GM19455 (cell line): ENCODE data around the gene CHST11.
"Not testable (repeated sequence)": the region's sequence is repeated elsewhere in the genome, so short reads cannot be mapped to it uniquely, and the experiment has no call there.

Experiments
- ATAC-seq: cut with Tn5 transposase; IDR thresholded peaks from one replicate; pipeline ENCODE4 v1.9.1; 2021; ENCODE audit not compliant: unreplicated experiment

Gene CHST11

DNA sequence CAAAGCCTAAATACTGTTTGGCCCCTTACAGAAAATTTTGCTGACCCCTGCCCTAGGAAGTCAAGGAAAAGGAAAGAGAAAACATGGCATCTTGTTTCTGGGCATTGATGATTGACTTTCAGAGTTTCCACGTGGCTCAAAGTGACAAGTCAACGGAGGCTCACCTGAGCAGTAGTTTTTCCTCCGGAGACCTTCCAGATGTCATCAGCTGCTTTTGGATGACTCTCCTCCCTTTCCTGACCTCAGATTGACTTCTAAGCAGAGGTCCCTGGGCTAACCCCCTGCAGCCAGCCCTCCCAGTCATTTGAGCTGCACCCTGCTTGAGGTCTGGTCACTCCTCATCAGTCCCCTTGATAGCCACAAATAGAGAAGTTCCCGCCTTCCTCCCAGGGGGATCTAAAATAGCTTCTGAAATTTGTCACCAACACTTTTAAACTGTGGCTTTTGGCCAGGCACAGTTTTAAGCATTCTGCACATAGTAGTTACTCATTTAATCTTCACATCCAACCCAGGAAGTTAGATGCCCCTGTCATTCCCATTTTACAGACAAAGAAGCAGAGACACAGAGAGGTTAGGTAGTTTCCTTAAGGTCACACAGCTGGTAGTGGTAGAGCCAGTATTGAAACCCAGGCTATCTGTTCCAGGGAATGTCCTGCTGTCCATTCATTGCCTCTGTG is 143.4 kb downstream of the CHST11 start:
- ATAC-seq, result no peak

DNA sequence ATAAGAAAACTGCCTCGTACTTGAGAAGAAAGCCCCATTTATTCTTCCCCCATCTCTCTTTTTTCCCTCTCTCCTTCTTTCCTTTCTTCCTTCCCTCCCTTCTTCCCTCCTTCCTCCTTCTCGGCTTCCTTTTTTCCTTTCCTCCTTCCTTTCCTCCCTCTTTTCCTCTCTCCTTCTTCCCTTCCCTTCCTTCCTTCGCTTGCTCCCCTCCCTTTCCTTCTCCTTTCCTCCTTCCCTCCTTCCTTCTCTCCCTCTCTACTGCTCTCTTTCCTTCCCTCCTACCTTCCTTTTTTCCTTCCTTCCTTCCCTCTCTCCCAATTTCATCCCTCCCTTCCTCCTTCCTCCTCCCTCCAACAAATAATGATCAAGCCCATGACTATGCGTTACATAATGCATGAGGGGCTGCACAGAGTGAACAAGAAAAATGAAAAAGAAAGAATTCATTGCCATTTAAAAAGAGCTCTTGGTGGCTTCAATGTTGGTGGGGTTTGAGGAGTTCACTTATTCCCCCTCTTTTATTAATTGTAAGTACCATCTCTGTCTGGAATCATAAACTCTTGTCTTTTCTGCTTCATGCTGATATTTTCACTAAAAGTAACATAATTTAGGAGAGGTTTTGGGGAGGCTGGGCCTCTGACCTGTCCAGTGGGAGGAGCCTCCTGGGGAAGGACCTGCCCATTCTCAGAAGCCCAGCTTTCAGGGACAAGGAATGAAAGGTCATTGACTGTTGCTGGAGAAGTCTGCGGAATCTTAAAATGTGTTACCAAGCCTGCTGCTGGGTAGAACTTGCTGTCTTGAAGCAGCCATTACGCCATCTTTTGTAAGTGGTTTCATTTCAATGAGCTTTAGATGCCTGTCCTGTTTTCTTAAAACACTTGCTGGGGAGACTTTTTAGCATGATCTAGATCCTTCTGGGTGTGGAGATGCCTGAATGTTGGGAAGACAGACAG is 144.3 kb downstream of the CHST11 start:
- no peak for ATAC-seq

GRCh38 chr12:104602406-104602805 is 145.7 kb downstream of the CHST11 start:
- no peak for ATAC-seq

GRCh38 chr12:104602896-104603295 is 146.1 kb downstream of the CHST11 start:
- ATAC-seq, result no peak

GRCh38 chr12:104603545-104603973 is 146.8 kb downstream of the CHST11 start:
- no peak for ATAC-seq

GRCh38 chr12:104604070-104604994 is 147.6 kb downstream of the CHST11 start:
- ATAC-seq, result peak; percentile 78

DNA sequence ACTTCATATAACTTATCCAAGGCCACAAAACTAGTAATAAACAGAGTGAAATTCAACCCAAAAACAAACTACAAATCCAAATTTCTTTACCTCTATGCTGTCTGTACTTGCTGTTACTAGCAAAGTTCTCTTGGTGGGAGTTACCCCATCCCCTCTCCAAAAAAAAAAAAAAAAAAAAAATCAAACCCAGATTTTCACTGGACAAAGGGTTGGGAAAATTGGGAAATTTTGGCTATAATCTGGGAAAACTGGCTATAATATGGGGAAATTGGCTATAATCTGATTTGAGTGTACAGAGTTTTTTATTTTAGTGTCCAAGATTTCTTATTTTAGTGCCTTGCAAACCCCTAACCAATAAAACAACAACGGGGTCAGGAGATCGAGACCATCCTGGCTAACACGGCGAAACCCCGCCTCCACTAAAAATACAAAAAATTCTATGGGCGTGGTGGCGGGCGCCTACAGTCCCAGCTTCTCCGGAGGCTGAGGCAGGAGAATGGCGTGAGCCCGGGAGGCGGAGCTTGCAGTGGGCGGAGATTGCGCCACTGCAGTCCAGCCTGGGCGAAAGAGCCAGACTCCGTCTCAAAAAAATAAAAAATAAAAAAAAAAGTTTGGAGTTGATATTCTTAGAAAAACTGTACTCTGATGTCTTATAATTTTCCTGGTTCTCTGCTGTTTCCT is 148.4 kb downstream of the CHST11 start:
- no peak for ATAC-seq

DNA sequence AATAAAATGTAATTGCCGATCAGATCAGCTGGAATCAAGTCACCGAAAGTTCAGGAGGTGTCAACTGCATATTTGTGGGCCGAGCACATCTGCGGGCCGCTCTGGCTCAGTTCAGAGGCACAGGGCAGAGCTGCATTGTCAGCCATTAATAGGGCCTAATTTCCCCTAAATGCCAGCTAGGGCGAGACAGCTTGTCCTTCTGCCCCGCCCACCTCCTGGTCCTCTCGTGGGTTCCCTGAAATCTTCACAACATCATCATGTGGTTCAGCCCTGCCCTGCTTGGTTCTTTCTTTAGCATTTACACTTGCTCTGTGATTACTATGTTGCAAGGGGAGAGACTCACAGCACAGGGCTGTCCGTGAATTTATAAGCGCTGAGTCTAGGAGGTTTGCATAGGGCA is 148.9 kb downstream of the CHST11 start:
- no peak for ATAC-seq

GRCh38 chr12:104608998-104609397 is 152.2 kb downstream of the CHST11 start:
- no peak for ATAC-seq

GRCh38 chr12:104609445-104609844 is 152.7 kb downstream of the CHST11 start:
- ATAC-seq, result no peak

DNA sequence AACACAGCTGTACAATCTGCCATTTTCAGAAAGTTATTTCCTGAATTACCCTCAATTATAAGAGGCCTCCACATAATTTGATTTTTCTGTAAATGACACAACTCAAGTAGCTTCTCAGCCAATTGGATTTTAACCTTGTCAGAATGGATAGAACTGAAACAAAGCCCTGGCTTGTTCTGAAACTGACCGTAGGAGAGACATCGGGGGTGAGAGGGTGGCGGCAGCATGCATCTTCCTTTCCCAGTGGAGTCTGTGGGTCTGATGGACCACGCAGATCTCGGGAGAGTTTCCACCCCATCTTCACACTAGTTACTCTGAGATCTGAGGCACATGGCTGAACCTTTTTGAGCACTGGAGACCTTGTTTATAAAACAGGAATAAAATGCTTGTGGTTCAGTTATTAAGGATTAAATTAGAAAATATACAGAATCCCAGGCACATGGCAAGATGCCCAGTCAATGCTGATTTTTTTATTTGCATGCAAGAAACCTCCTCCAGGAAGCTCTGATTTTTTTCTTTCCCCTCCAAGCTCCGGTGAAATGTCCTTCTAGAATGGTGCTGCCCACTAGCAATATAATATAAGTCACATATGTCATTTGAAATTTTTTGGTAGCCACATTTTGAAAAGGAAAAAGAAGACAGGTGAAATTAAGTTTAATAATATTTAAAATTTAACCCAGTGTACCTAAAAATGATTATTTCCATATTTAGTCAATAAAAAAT is 153.9 kb downstream of the CHST11 start:
- no peak for ATAC-seq

DNA sequence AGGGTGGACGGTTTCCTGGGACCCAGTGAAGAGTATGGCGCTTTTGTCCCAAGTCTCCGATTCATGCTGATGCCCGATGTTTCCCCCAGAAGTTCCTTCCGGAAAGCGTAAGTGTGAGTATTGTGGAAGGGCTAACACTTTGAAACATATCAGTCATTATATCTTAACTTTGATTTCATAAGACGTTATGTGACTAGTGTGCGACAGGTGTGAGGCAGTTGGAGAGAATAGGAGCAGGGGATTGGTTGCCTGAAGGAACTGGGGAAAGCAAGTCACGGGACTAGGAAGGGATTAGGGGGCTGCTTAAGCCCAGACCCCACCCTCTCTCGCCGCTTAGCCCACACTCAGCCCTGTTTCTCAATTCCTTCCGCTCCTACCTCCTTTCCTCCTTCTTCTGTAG is 154.9 kb downstream of the CHST11 start:
- no peak for ATAC-seq

DNA sequence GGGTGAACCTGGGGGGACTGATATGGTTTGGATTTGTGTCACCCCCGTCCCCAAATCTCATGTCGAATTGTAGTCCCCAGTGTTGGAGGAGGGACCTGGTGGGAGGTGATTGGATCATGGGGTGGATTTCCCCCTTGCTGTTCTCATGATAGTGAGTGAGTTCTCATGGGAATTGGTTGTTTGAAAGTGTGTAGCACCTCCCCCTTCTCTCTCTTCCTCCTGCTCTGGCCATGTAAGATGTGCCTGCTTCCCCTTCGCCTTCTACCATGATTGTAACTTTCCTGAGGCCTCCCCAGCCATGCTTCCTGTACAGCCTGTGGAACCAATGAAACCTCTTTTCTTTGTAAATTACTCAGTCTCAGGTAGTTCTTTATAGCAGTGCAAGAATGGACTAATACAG is 156.6 kb downstream of the CHST11 start:
- not testable (repeated sequence) for ATAC-seq

DNA sequence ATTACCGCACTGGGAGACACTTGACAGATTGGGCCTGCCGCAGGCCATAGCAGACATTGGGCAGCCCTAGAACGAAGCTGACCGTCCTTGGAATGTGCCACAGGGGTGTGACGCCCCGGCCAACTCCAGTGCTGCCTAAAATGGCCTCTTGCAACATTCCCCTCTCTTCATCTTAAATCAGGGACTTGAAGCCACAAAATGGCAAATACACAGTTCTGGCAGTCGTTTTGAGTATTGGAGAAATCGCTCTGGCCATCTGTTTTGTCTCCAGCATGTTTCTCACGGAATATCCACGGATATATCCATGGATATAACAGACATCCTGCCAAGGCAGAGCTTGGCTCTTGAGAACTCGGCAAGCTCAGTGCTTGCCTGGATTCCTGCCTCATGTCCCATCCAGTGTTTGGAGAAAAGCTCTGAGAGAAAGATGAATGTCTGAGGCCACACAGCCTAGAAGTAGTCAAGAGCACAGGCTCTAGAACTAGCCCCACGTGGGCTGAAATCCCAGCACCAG is 158.4 kb downstream of the CHST11 start:
- no peak for ATAC-seq

GRCh38 chr12:104618691-104619090 is 161.9 kb downstream of the CHST11 start:
- ATAC-seq, result no peak

DNA sequence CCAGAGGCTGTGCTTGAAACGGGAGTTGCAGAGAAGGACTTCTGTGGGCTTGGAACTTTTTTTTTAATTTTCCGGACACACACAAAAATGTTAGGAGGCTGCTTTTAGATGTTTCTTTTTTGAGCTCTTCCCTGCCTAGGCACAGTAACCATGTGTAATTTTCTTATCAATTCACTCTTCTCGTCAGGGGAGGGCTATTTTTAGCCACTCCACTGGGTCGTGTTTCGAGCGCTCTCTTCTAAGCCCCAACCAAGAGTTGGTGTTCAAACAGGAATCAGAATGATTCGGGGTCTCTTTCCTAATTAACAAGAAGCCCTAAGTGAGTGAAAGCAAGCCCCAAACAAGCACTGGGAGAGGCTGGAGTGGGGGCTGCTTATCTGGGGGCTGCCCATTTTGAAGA is 162.6 kb downstream of the CHST11 start:
- ATAC-seq, result no peak

- no peak for ATAC-seq
These were observed 164.2 kb downstream of the CHST11 start for GRCh38 chr12:104620837-104621531.

GRCh38 chr12:104622928-104623327 is 166.2 kb downstream of the CHST11 start:
- ATAC-seq, result no peak

GRCh38 chr12:104623883-104624282 is 167.1 kb downstream of the CHST11 start:
- ATAC-seq, result no peak
